HG03565 (cell line): ENCODE results near the gene KDM4C.
A peak's percentile ranks its signal among the peaks of the same experiment; 100 is the strongest.

Experiments
- ATAC-seq: cut with Tn5 transposase; IDR thresholded peaks from one replicate; pipeline ENCODE4 v1.9.1; 2021; ENCODE audit warnings: mild to moderate bottlenecking, moderate library complexity; ENCODE audit not compliant: unreplicated experiment

The KDM4C gene

DNA sequence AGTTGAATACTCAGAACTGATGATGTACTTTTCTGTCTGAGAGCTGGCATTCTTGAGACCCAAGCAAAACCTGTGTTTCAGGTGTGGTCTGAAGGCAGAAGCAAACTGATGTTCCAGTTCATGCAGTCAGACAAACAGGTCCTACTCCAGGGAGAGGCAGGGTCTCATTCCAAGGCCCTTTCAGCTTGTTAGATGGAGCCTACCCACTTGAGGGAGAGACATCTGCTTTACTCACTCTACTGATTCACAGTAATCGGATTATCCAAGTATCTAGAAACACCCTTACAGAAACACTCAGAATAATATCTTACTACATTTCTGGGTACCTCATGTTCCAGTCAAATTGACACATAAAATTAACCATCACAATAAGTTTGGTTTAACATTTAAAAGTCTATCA, 207.8 kb downstream of the KDM4C start:
- no peak for ATAC-seq

DNA sequence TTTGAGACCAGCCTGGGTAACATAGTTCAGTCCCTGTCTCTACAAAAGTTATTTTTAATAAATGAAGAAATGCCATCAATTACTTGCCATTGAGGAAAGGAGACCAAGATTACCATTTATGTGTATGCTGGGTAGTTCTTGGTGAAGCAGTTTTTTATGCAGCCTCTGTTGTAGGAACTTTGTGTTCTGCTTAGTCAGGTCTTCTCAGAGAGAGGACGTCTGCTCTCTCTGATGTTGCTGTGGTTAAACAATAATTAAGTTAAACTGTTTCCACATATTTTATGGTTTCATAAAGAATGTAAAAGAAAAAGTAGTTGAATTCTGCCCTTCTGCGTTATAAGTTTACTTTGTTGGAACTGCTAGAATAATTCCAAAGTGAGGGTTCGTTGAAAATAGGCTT, 210.5 kb downstream of the KDM4C start:
- no peak for ATAC-seq

DNA sequence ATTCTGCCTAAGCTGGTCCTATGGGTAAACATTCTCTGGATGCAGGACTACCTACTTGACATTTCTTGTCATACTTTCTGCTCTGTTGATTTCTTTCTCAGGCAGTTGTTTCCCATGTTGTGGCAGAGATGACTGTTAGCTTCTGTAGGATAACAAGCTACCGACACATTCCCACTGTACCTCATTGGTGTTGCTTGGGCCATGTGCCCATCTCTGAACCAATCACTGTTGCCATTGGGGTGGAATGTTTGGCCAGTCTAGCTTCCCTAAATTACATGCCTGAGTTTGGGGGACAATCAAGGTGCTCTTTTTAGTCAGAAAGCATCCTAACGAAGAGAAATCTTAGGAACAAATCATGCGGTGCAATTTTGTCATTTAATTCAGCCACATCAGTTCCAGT, 212.0 kb downstream of the KDM4C start:
- ATAC-seq = no peak

DNA sequence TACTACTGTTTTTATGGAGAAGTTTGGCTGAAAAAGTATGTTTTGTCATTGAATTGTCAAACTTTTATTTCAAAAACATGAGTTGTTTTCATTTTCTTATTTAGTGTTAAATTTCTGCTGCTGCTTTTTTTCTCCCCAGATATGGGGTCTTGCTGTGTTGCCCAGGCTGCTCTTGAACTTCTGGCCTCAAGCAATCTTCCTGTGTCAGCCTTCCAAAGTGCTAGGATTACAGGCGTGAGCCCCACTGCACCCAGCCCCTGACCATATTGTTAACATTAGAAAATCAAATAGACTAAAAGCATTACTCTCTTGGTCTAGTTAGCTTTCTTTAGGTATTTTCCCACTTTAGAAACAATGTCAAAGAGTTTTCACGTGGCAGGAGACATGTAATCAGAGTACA, 215.3 kb downstream of the KDM4C start:
- ATAC-seq = no peak

DNA sequence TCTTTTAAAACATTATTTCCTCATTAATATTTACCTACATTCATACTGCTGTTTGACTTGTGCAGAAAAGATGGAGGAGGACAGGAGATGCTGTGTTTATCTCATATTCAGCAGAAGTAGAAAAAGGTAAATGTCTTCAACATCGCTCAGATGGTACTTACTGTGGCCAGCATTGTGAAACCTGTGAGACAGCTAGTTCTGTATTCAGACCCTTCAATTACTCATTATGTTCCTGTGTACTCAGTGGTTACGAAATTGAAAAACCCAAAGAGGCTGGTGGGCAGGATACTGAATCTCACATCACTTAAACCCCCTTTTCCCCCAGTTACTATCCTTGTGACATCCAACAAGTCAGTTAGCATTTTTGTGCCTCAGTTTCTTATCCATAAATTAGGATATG, 216.0 kb downstream of the KDM4C start:
- peak; percentile 100 for ATAC-seq

DNA sequence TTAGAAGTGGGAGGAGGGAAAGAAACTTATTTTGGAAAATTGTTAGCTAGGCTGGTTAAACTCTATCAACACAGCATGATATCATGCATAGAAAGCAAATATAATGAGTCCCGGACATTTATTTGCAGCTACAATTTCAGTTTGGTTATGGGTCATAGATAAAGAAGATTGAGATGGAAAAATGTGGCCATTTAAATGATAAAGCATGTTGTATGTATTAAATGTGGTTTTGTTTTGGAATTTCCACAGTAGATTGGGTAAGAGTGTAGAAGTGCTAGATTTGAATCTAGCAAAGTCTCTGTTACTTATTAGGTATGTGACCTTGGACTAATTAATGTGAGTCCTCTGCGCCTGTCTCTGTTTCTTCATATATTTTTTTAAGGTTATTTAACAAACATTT, 217.4 kb downstream of the KDM4C start:
- ATAC-seq = no peak

DNA sequence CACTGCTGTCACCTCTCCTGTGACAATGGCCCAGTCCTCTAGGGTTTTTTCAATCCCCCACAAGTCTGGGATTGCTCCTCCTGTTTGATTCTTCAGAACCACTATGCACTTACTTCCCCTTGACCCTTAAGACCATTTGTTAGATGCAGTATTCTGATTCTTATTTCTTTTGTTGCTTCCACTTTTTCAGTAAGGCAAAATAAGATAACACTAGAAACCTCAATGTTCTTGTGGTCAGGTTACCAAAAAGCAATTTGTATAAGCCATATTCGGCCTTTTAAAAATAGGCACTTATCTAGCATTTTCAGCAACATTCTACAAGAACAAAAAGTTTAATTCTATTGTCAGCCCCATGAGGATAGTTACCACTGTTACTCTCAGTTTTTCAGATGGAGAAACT, 220.0 kb downstream of the KDM4C start:
- ATAC-seq = no peak

DNA sequence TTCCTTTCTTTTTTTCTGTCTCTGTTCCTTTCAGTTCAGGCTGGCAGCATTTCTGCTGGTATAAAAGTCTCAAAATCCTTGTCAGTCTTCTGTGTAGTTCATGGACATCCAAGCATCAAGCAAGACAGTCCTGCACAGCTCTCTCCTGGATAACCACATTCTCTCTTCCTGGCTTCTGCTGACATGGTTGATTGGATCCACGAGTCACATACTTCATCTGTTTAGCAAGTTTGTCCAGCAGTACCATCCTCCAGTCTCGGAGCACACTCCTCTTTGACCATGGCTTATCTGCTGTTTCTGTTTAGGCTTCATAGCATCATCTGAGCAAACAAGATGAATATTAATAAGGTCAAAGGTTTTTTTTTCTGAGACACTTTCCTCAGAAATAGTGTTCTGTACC, 220.8 kb downstream of the KDM4C start:
- ATAC-seq = no peak

DNA sequence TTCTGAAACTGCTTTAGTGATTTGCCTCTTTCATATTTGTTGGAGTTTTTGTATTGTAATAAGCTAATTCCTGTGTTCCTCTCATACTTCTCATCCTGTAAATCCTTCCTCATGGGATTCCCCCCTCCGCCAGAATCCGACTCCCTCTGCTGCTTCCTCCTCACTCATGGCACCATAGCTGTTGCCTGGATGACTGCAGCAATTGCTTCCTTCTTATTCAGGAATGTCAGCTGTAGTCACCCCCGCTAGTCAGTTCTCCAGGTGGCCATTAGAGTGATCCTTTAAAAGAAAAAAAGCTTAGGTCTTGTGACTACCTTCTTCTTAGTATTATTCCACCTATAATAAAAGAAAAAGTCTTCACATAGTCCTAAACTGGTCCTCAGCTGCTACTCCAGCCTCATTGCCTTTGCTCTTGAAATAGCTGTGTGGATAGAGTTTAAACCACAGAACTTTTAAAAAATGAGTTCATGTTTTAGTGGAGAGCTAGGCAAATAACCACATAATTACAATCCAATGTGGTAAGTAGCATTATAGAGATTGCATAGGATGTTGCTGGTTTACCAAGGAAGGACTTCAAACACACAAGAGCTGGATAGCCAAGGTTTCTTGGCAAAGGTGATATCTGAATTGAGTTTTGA, 227.3 kb downstream of the KDM4C start:
- no peak for ATAC-seq

DNA sequence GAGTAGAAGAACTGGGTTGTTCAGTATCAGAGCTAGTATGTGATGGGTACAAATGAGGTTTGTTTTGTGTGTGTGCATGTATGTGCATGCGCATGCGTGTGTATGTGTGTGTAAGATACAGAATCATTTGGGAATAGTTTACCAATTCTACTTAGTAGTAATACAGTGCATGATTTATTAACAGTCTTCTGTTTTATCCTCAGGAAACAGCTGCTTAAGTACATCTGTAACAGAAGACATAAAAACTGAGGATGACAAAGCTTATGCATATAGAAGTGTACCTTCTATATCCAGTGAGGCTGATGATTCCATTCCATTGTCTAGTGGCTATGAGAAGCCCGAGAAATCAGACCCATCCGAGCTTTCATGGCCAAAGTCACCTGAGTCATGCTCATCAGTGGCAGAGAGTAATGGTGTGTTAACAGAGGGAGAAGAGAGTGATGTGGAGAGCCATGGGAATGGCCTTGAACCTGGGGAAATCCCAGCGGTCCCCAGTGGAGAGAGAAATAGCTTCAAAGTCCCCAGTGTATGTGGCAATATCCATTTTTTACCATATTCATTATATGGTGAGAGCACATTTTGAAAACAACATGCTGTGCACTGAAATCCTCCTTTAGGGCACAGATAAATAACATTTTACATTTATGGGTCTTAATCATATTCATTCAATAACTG, 228.5 kb downstream of the KDM4C start:
- ATAC-seq = no peak

DNA sequence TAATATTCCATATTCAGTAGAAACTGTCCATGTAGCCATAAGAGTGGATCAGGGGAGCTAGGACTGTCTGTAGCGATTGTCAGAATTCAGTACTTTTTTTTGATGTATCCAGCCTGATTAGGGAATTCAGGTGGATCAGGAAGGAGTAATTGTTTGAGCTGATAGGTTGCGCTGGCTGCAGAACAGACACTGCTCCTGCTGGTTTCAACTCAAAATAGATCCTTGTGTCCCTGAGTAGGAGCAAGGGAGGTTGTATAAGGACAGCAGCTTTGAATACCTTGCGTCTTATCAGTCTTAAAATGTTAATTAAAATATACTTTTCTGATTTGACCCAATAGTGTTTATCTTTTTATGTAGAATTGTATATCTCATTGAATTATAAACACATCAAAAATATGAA, 229.6 kb downstream of the KDM4C start:
- no peak for ATAC-seq

DNA sequence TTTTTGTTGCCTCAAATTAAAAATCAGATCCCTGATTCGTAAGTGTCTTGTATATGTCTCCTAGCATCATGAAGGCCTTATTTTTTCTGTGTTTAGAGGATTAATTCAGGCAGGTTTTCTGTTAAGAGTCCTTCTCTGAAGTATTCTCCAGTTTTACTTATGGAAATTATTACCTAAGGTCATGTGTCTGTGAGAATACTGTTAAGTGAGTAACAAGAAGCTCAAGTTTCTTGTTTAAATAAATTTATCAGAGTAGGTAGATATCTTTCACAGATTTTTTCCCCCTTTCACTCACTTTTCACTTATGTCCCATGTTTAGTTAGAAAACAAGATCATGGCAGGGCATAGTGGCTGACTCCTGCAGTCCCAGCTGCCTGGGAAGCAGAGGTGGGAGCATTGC, 233.6 kb downstream of the KDM4C start:
- no peak for ATAC-seq

DNA sequence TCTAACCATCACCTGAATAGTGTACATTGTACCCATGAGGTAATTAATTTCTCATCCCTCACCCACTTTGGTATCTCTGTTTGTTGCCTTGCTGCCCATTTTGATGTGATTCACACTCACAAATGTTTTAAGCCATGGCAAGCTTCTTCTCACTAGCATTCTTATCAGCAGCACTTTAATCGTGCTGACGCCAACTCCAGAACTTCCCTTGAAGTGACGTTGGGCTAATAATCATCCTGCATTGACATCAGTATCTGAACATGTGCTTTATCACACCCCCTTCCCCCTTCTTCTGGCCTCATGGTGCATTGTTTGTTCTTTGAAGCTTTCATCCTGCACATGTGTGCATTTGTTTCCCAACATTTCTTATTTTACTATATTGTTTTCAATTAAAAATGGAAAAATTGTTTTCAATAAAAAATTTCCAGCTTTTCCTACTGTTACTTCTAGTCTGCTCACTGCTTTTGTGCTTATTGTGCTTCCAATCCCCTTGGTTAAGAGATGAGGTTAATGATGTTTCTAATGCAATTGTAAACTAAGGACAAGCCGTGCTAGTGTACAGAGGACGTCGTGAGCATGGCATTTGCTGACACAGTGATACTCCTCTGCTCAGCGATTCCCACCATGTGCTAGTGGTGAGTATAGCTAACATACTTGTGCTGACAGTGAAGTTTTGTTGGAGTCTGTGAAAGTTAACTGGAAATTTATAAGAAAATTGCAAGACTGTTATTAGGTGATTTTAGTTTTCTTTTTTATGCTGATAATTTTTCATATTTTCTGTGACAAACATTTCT, 238.5 kb downstream of the KDM4C start:
- ATAC-seq = no peak

DNA sequence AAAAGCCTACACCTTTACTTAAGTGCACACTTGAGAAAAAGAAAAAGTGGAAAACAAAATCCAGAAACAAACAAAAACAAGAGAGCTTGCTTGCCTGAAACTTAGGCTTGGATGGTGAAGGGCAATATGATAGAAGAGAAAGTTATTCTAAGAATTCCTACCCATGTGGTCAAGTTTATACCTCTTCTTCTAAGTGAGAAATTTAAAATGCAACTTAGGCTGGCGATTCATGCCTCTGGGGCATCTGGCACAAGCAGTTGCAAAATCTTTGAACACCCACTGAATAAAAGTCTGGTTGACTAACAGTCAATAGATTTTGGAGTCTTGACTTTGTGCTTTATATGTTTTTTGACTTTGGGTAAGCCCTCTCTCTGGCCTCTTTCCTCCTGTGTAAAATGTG, 239.6 kb downstream of the KDM4C start:
- no peak for ATAC-seq

DNA sequence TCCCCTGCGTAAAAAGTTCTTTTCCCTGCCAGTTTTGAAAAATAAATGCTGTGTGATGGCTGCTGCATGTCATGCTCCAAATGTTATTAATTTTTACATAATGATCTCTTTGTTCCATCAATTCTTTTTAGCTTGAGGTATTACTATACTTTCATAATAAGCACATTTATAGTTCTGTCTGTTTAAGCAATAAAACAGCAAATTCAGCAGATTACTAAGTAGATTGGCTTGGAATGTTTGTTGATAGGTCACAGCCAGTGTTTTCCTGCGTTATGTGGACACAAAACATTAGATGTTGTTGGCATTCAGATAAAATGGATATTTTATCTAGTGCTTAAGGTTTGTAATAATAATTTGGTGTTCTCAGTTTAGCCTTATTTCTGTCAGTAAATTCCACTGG, 242.0 kb downstream of the KDM4C start:
- no peak for ATAC-seq

DNA sequence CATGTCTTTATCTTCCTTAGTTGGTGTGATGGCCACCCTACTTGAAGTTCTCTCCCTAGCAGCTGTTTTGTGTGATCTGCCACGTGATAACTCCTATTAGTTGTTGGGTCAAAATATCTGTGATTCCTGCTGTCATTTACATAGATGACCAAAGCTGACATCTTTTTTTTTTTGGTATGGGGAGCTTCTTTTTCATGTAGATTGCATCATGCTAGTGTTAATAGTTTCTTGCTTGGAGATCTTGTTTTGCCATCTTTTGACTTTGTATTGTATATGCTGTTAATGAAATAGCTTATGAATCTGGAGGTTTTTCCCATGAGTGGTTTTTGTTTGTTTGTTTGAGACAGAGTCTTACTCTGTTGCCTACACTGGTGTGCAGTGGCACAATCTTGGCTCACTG, 243.8 kb downstream of the KDM4C start:
- ATAC-seq = no peak

DNA sequence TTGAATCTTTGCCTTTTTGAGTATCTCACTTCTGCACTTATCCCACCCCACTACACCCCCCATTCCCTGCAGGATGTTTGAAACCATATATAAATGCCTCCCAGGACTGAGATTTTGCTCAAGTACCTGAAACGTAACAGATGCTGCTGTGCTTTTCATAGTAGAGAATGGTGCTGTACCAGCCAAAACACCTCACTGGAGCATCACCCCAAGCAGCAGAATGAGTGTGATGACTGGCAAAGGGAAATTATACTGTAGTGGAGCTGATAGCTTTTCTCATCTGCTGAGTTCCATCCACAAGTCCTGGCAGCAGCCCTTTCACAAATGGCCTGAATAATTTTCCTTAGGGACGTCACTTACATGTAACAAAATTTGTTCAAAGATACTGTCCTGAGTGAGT, 246.1 kb downstream of the KDM4C start:
- ATAC-seq = no peak

DNA sequence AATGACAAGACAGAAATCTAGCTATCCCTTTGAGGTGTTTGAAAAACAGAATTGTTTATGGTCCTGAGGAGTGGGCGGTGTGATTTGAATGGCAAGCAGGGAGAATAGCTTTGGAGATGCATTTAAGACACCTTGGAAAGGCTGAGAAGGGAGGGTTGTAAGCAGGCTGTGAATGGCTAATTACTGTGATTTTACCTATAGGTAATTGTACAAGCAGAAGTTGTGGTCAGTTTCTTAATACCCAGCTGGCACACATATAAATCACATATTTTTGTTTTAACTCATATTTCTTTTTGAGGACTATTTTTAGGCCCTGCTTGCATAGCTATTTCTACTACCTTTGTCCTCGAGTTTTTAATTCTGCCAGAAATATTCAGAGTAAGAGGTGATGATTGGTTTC, 248.6 kb downstream of the KDM4C start:
- no peak for ATAC-seq

DNA sequence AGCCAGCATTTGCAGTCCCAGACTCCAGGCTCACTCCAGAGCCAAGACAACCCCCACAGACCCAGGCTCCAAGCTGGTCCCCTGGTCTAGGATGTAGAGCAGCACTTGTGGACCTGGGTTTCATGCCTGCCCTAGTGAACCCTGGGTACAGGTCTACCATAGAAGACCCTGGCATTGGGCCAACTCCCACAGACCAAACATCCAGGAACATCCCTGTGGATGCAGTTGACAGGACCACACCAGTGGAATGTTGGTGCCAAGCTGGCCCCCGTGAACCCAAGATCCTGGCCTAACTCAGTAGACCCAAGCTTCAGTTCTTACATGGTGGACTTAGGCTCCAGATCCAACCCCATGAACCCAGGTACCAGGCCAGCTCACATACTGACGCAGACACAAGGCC, 250.6 kb downstream of the KDM4C start:
- no peak for ATAC-seq

DNA sequence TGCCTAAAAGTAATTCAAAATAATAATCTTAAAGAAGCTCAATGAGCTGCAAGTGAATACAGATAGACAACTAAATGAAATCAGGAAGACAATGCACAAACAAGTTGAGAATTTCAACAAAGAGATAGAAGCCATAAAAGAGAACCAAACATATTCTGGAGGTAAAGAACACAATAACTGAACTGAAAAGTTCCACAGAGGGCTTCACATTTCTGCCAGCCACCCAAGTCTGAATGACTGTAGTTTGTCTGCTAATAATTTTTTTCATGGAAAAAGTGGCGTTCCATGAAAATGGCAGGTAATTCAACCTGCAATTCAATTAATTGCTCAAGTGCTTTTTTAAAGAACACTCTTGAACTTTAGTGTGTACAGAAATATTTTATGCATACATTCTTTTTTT, 251.3 kb downstream of the KDM4C start:
- ATAC-seq = no peak

DNA sequence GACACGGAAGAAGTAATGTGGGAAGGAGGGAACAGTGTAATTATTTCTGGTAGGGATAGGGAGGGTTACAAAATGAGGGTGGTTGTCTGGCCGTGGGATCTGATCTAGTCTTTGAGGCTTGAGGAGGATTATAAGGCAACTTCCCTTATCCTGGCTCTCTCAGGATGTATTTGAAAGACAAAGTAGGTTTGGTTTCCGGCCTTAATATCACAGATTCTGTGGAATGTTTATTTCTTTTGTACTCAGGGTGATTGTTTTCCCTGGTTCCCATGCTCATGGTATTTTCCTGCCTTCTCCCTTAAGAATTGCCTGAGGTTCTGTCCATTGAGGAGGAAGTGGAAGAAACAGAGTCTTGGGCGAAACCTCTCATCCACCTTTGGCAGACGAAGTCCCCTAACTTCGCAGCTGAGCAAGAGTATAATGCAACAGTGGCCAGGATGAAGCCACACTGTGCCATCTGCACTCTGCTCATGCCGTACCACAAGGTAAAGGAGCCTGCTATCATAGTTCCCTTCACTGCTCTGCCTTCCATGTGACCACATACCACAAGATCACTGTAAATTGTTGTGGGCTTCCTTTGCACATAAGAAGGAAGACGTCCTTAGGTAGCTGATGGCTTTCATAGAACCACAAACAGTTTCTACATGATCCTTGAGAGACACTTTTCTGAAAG, 253.8 kb downstream of the KDM4C start:
- peak; percentile 73 for ATAC-seq

DNA sequence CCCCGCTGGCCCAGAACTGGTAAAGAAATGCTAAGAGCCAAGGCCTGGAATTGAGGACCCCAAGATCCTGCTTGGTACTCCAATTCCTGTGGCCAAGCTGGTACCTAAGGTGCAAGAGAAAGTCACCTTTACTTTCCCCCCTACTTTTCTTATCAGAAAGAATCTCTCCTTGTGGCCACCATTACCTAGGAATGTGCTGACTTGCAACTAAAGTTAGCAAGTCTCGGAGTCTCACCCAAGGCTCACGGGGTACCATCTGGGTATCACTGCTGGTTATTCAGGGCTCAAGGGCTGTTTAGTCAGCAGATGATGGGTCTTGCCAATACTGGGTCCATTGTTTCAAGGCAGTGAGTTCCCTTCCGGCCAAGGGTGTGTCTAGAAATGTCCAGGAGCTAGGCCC, 270.2 kb downstream of the KDM4C start:
- no peak for ATAC-seq
